Pancreas (tissue), 10 donors: ENCODE measurements around the gene IL12RB2. TPM values are rescaled to one million over a fixed set of nuclear protein-coding genes. Genes with fewer than 3 reads are reported as not detected.

Experiments
- ATAC-seq, 4 donors: fragments of 200-7000 bp; cut with Tn5 transposase; one replicate each; pipeline versions ENCODE4 v1.8.0 to v1.9.1; 2020; ENCODE audit warnings: mild to moderate bottlenecking in 4 of 4, moderate library complexity in 4 of 4
- DNase-seq, 6 donors: peaks; one replicate each; pipeline ENCODE4 v3.0.0-alpha.2; 2020
- FAIRE-seq: peaks from 2 replicates; lab custom pipeline; 2012; peaks lifted over from hg19 to GRCh38; lab: Jason Lieb, UNC
- H3K27ac ChIP-seq, 4 donors: fragments of 200-600 bp; sonication (generic); 1 replicate in 3 of 4; 2 replicates in 1 of 4; pipeline versions ENCODE4 v1.5.0 to v1.8.0; 2020
- H3K27me3 ChIP-seq, 4 donors: fragments of 200-600 bp; one replicate each; pipeline ENCODE4 v1.8.0; 2021
- H3K36me3 ChIP-seq, 3 donors: fragments of 200-600 bp; sonication (generic) in 1 of 3; one replicate each; pipeline versions ENCODE4 v1.5.0 to v1.8.0; 2020 to 2021
- H3K4me1 ChIP-seq, 3 donors: fragments of 200-600 bp; one replicate each; pipeline ENCODE4 v1.8.0; 2021
- H3K4me3 ChIP-seq, 4 donors: fragments of 200-600 bp; sonication (generic) in 2 of 4; one replicate each; pipeline versions ENCODE4 v1.5.0 to v1.8.0; 2020 to 2021
- H3K9me3 ChIP-seq, 4 donors: fragments of 200-600 bp; one replicate each; pipeline ENCODE4 v1.8.0; 2021
- CTCF ChIP-seq, 4 donors: fragments of 200-600 bp; sonication (generic) in 3 of 4; IDR thresholded peaks; one replicate each; pipeline versions ENCODE4 v1.5.0 to v1.8.0; 2021; ENCODE audit warnings: antibody characterized with exemption in 4 of 4
- WGBS, 2 donors: extraction: QIAGEN DNeasy Blood & Tissue Kit; methylation state at CpG; one replicate each; pipeline ENCODE4 v1.1.7; 2013; 5-methylcytosine and 5-hydroxymethylcytosine counted together
- intact Hi-C, 3 donors: fragments of 100-400 bp; cut with DNase I; formaldehyde crosslinking; loops; one replicate each; pipeline versions ENCODE4 v1.11.1 to v1.14.2; 2022
- polyA plus RNA-seq, 2 donors: library from polyadenylated mRNA; stranded (reverse); fragments of 200-250 nt; gene quantifications; one replicate each; pipeline ENCODE4 v1.2.3, GENCODE V29; 2013
- total RNA-seq, 6 donors: library from RNA; stranded (reverse); fragmentation: NEBNext Ultra II Directional in 4 of 6; extraction: Animal tissue kit (Norgen Biotek cat#: 25700) in 4 of 6; gene quantifications; one replicate each; pipeline versions ENCODE4 v1.2.1 to v1.2.4, GENCODE V29; 2021 to 2023
- donor health status: healthy with polysubstance abuse.
- donor health status: DM: no; HTN: no; CAD: no; lungs with moderate emphysema.
- donor health status: DM: no; HTN: no; CAD: no.
- donor health status: control.
- donor health status: control.
- donor health status: Bipolar disorder and iron deficiency.
- donor health status: DM: yes; HTN: yes; CAD: no.
- donor health status: DM: no; HTN: no; CAD: no.
- donor health status: DM: no; HTN: no; CAD: no.
- donor health status: DM: yes; HTN: yes; CAD: no.

Gene IL12RB2
- total and polyA plus RNA-seq, 8 donors = 0.65 to 5.0 (median 2.7) TPM

- FAIRE-seq = no peak
Measured at GRCh38 chr1:67372136-67372535, 64.5 kb downstream of the IL12RB2 start.

GRCh38 chr1:67372898-67373297 lies 65.2 kb downstream of the IL12RB2 start:
- DNase-seq = no peak
- no peak for FAIRE-seq
- Histone ChIP-seq H3K9me3 (no peaks in the 10 kb centered on the region), H3K27ac (no peak overlapping the region), H3K4me1 (no peaks in the 10 kb centered on the region), H3K4me3 (no peak overlapping the region), H3K27me3 (no peaks in the 10 kb centered on the region), H3K36me3 (no peaks in the 10 kb centered on the region)
- intact Hi-C loops = no loop called here
- ATAC-seq = no peak
- TF ChIP-seq CTCF (IDR thresholded peaks at IDR 0.05) = no peak

More at GRCh38 chr1:67372136-67372535, 64.5 kb downstream of the IL12RB2 start:
- ATAC-seq (no peak), DNase-seq (no peak)
- no peaks in the 10 kb centered on the region for H3K27me3 ChIP-seq
- no peaks in the 10 kb centered on the region for H3K4me1 ChIP-seq
- no peak for TF ChIP-seq CTCF (IDR thresholded peaks at IDR 0.05)
- H3K9me3 ChIP-seq = no peaks in the 10 kb centered on the region
- H3K36me3 ChIP-seq = no peaks in the 10 kb centered on the region
- H3K27ac ChIP-seq = no peak overlapping the region
- H3K4me3 ChIP-seq = no peak overlapping the region
- WGBS, 2 donors = 76 to 81% methylated on average over 3 of the region's 3 CpGs
- intact Hi-C loops = no loop called here

DNA sequence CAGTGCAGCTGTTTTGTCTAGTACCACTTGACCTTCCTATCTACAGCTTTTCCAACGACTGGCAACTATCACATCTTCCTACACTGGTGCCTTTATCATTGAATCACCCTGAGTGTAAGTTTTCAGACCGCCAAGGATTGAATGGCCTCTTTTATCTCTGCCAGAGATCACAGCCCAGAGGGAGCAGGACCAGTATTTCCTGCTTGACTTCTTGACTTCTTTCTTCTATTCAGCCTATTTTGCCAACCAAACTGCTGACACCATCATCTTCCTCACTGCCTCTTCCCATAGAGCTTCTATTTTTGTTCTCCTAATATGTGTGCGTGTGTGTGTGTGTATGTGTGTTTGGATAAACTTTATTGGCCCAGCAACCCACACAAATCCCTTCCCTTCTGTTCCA lies 68.7 kb downstream of the IL12RB2 start:
- no peaks in the 10 kb centered on the region for H3K27me3 ChIP-seq
- ATAC-seq (no peak), FAIRE-seq (no peak), DNase-seq (no peak)
- intact Hi-C loops = no loop called here
- H3K36me3 ChIP-seq = no peaks in the 10 kb centered on the region
- H3K4me3 ChIP-seq = no peak overlapping the region
- no peaks in the 10 kb centered on the region for H3K9me3 ChIP-seq
- H3K4me1 ChIP-seq = no peaks in the 10 kb centered on the region
- no peak for TF ChIP-seq CTCF (IDR thresholded peaks at IDR 0.05)
- 52 to 57% methylated on average over 3 of the region's 3 CpGs for WGBS, 2 donors
- no peak overlapping the region for H3K27ac ChIP-seq

DNA sequence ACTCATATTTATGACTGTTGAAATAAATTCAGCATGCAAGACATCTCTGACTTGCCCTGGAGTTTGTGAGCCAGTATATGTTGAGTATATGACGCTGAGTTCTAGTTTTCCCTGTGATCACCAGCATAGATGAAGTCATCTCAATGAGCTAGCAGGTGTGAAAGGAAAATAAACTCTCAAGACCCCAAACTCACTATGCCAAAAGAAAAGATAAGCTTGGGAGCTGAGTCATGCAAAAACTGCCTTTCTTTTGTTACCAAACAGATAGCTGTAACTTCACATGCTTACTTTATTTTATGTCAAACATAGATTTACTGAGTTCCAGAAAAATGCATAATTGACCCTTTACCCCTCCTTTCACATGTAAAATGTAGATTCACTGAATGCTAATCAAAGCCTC lies 69.6 kb downstream of the IL12RB2 start:
- H3K36me3 ChIP-seq = no peaks in the 10 kb centered on the region
- H3K27me3 ChIP-seq = no peaks in the 10 kb centered on the region
- TF ChIP-seq CTCF (IDR thresholded peaks at IDR 0.05) = no peak
- 96 to 100% methylated on average over 1 of the region's 1 CpG for WGBS, 2 donors
- no peak overlapping the region for H3K27ac ChIP-seq
- no peak for FAIRE-seq
- ATAC-seq = no peak
- DNase-seq = no peak
- intact Hi-C loops = no loop called here
- H3K9me3 ChIP-seq = no peaks in the 10 kb centered on the region
- H3K4me3 ChIP-seq = no peak overlapping the region
- no peaks in the 10 kb centered on the region for H3K4me1 ChIP-seq

- Histone ChIP-seq H3K9me3 (no peaks in the 10 kb centered on the region), H3K36me3 (no peaks in the 10 kb centered on the region), H3K4me1 (no peaks in the 10 kb centered on the region), H3K27ac (no peak overlapping the region), H3K27me3 (no peaks in the 10 kb centered on the region), H3K4me3 (no peak overlapping the region)
- intact Hi-C loops = no loop called here
- DNase-seq (no peak), ATAC-seq (no peak), FAIRE-seq (no peak)
- 53 to 60% methylated on average over 4 of the region's 4 CpGs for WGBS, 2 donors
- no peak for TF ChIP-seq CTCF (IDR thresholded peaks at IDR 0.05)
Measured at GRCh38 chr1:67381154-67381553, 73.5 kb downstream of the IL12RB2 start.
